Endothelial cell of umbilical vein (primary cell): ENCODE measurements around the gene TBC1D24. TPM values are rescaled to one million over a fixed set of nuclear protein-coding genes. Genes with fewer than 3 reads are reported as not detected.

Experiments used
- BruUV-seq: library from RNA; stranded (reverse); fragments of 400-500 nt; replicated peaks from 2 replicates; lab custom pipeline; 2021; lab: Mats Ljungman, UMichigan
- CTCF ChIA-PET: fragments of 300-600, 350-600 bp; sonication (Branson Sonifier 250); formaldehyde crosslinking; loops from one replicate; lab custom pipeline; 2021; ENCODE audit warnings: antibody characterized with exemption, inconsistent platforms; lab: Charles Lee
- POLR2A ChIA-PET: fragments of 300-600, 350-600 bp; sonication (Branson Sonifier 250); formaldehyde crosslinking; loops from one replicate; lab custom pipeline; 2021; ENCODE audit warnings: antibody characterized with exemption, inconsistent platforms; lab: Charles Lee
- DNase-seq: peaks from one replicate; pipeline ENCODE4 v3.0.0-alpha.2; 2011; ENCODE audit warnings: low read depth, low spot score
- FAIRE-seq: peaks from 2 replicates; lab custom pipeline; 2011; peaks lifted over from hg19 to GRCh38; lab: Jason Lieb, UNC
- H2AFZ ChIP-seq: 2 replicates; pipeline ENCODE4 v1.6.0; 2012; ENCODE audit warnings: low read depth, low read length, control low read depth, inconsistent platforms
- H3K27ac ChIP-seq: 2 replicates; pipeline ENCODE4 v1.5.1; 2011; ENCODE audit warnings: low read depth, mild to moderate bottlenecking, control low read depth, low read length, moderate library complexity; ENCODE audit not compliant: insufficient read depth
- H3K27me3 ChIP-seq, 2 experiments: 2 replicates each; pipeline versions ENCODE4 v1.6.0 to v1.6.1; 2011; ENCODE audit warnings: low read length in 2 of 2, mixed read lengths in 1 of 2; ENCODE audit not compliant: control insufficient read depth in 2 of 2, insufficient read depth in 2 of 2
- H3K36me3 ChIP-seq, 2 experiments: 2 replicates in 1 of 2; 3 replicates in 1 of 2; pipeline ENCODE4 v1.5.1; 2011; ENCODE audit warnings: low read length in 2 of 2, mild to moderate bottlenecking in 1 of 2, moderate library complexity in 1 of 2; ENCODE audit not compliant: control insufficient read depth in 2 of 2, insufficient read depth in 2 of 2; ENCODE audit errors: extremely low read depth in 1 of 2
- H3K4me1 ChIP-seq: 3 replicates; pipeline ENCODE4 v1.5.1; 2011; ENCODE audit warnings: mild to moderate bottlenecking, low read length; ENCODE audit not compliant: control insufficient read depth, insufficient read depth; ENCODE audit errors: extremely low read depth
- H3K4me2 ChIP-seq: 2 replicates; pipeline ENCODE4 v1.6.1; 2011; ENCODE audit warnings: low read length, control low read depth, mixed read lengths; ENCODE audit not compliant: insufficient read depth
- H3K4me3 ChIP-seq, 3 experiments: fragments of 200-600 bp in 1 of 3; sonication (generic), shearing (Covaris generic) in 1 of 3; replicated peaks in 1 of 3; 2 replicates each; pipeline ENCODE4 v1.5.1; 2011 to 2016; ENCODE audit warnings: control low read depth in 3 of 3, low read length in 3 of 3, mild to moderate bottlenecking in 2 of 3, inconsistent platforms in 1 of 3, low read depth in 1 of 3, moderate library complexity in 1 of 3; ENCODE audit not compliant: insufficient read depth in 1 of 3
- H3K79me2 ChIP-seq: 2 replicates; pipeline ENCODE4 v1.6.0; 2012; ENCODE audit warnings: low read length, inconsistent platforms; ENCODE audit not compliant: control insufficient read depth, insufficient read depth
- H3K9ac ChIP-seq: replicated peaks from 2 replicates; pipeline ENCODE3; 2011; ENCODE audit warnings: low read length, control low read depth; ENCODE audit not compliant: insufficient read depth; ENCODE audit errors: extremely low read depth
- H3K9me1 ChIP-seq: replicated peaks from 3 replicates; pipeline ENCODE4 v1.6.0; 2011; ENCODE audit warnings: mild to moderate bottlenecking, low read length; ENCODE audit not compliant: control insufficient read depth, insufficient read depth; ENCODE audit errors: extremely low read depth
- H3K9me3 ChIP-seq: replicated peaks from 2 replicates; pipeline ENCODE4 v1.5.1; 2012; ENCODE audit warnings: low read length, inconsistent platforms; ENCODE audit not compliant: control insufficient read depth, insufficient read depth
- H4K20me1 ChIP-seq: replicated peaks from 2 replicates; pipeline ENCODE3; 2011; ENCODE audit warnings: mild to moderate bottlenecking, low read length; ENCODE audit not compliant: control insufficient read depth, insufficient read depth; ENCODE audit errors: extremely low read depth
- EZH2 ChIP-seq: IDR thresholded peaks from 2 replicates; pipeline ENCODE4 v1.6.1; 2012; ENCODE audit warnings: borderline replicate concordance, low read depth, mild to moderate bottlenecking, moderate library complexity, low read length, inconsistent platforms; ENCODE audit not compliant: severe bottlenecking
- FOS ChIP-seq: IDR thresholded peaks from 2 replicates; pipeline ENCODE4 v1.6.1; 2011; ENCODE audit warnings: mild to moderate bottlenecking, low read length, moderate library complexity, borderline replicate concordance; ENCODE audit not compliant: insufficient read depth
- GATA2 ChIP-seq: IDR thresholded peaks from 2 replicates; pipeline ENCODE4 v1.7.0; 2011; ENCODE audit warnings: low read depth, mild to moderate bottlenecking, moderate library complexity, mixed read lengths, low read length; ENCODE audit not compliant: insufficient read length, insufficient read depth
- JUN ChIP-seq: IDR thresholded peaks from 2 replicates; pipeline ENCODE4 v1.6.1; 2011; ENCODE audit warnings: borderline replicate concordance, low read depth; ENCODE audit not compliant: insufficient read length, insufficient read depth
- MYC ChIP-seq: IDR thresholded peaks from one replicate; pipeline ENCODE4 v1.6.1; 2011; ENCODE audit warnings: mild to moderate bottlenecking, low read depth, low read length
- POLR2A ChIP-seq: IDR thresholded peaks from 2 replicates; pipeline ENCODE4 v1.6.1; 2012; ENCODE audit warnings: low read depth, mild to moderate bottlenecking, control low read depth, low read length
- POLR2AphosphoS5 ChIP-seq: IDR thresholded peaks from 2 replicates; pipeline ENCODE4 v1.6.1; 2012; ENCODE audit warnings: low read depth, mild to moderate bottlenecking, control low read depth, low read length, moderate library complexity; ENCODE audit not compliant: insufficient read depth
- dilution Hi-C: fragments of 300-500 bp; cut with MboI; formaldehyde crosslinking; loops from one replicate; pipeline ENCODE4 v1.15.0; 2019; ENCODE audit warnings: low sequenced_read_pairs; ENCODE audit not compliant: extremely low pct_ligation_motif_present
- intact Hi-C: fragments of 100-400 bp; cut with micrococcal nuclease; formaldehyde crosslinking; loops from one replicate; pipeline ENCODE4 v1.10.0; 2022
- polyA plus RNA-seq, 4 experiments: library from polyadenylated mRNA; depleted of rRNA in 3 of 4; stranded (reverse) in 3 of 4; unstranded in 1 of 4; fragments of >200 nt; gene quantifications; 2 replicates each; pipeline versions ENCODE4 v1.2.1 to v1.2.3, GENCODE V29; 2011 to 2012; ENCODE audit warnings: missing spikeins in 1 of 4
- total RNA-seq: library from RNA; stranded (reverse); gene quantifications from 2 replicates; pipeline ENCODE4 v1.2.3, GENCODE V29; 2021
- TF ChIP-seq, protein P1 (sequence below): IDR thresholded peaks from 2 replicates; pipeline ENCODE4 v1.6.1; 2011; ENCODE audit not compliant: insufficient read depth, insufficient read length
- TF ChIP-seq, protein P2 (sequence below), 2 donors: IDR thresholded peaks; 1 replicate in 1 of 2; 2 replicates in 1 of 2; pipeline ENCODE4 v1.5.1; 2011; ENCODE audit warnings: low read length in 2 of 2, mild to moderate bottlenecking in 2 of 2, moderate library complexity in 2 of 2, control low read depth in 1 of 2, inconsistent platforms in 1 of 2, low read depth in 1 of 2; ENCODE audit not compliant: insufficient read depth in 1 of 2; ENCODE audit errors: extremely low read depth in 1 of 2

The TBC1D24 gene
- total and polyA plus RNA-seq, 2 donors (not counting 3 experiments of a cell fraction or from before 2014, with no cell fraction given): 8.1 to 22.8 TPM

DNA sequence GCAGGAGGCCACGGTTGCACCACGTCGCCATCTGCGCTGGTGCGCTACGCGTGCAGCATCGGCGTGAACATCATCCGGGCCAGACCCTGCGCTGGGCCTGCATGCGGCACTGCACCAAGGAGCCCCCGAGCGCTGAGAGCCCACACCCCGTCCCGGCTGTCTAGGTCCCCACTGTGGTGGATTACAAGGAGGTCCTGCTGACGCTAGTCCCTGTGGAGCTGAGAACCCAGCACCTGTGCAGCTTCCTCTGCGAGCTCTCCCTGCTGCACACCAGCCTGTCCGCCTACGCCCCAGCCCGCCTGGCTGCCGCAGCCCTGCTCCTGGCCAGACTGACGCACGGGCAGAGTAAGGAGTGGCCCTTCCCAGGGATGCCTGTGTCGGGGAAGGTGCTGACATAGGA, 25.8 kb upstream of the TBC1D24 start:
- H3K9me3 ChIP-seq: no peaks in the 10 kb centered on the region
- no peak overlapping the region for H3K27ac ChIP-seq
- FAIRE-seq (no peak), DNase-seq (no peak)
- CTCF ChIA-PET: no interaction called here
- H3K9ac ChIP-seq: no peak overlapping the region
- H3K36me3 ChIP-seq: peaks cover 29 to 42% of the 10 kb centered on the region in 2 experiments
- POLR2A ChIA-PET: no interaction called here
- H3K9me1 ChIP-seq: no peaks in the 10 kb centered on the region
- intact Hi-C loops (no loop called here), dilution Hi-C loops (no loop called here)
- TF ChIP-seq JUN (no peak), POLR2AphosphoS5 (no peak), POLR2A (no peak), MYC (no peak), EZH2 (no peak)
- TF ChIP-seq, protein P1, sequence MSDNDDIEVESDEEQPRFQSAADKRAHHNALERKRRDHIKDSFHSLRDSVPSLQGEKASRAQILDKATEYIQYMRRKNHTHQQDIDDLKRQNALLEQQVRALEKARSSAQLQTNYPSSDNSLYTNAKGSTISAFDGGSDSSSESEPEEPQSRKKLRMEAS: no peak
- no peaks in the 10 kb centered on the region for H3K4me1 ChIP-seq
- H3K27me3 ChIP-seq: no peaks in the 10 kb centered on the region
- H2AFZ ChIP-seq: no peak overlapping the region
- H3K79me2 ChIP-seq: peaks cover 1% of the 10 kb centered on the region
- no TSS peak for BruUV-seq
- no peaks in the 10 kb centered on the region for H4K20me1 ChIP-seq
- no peak overlapping the region for H3K4me2 ChIP-seq
- H3K4me3 ChIP-seq: no peak overlapping the region

DNA sequence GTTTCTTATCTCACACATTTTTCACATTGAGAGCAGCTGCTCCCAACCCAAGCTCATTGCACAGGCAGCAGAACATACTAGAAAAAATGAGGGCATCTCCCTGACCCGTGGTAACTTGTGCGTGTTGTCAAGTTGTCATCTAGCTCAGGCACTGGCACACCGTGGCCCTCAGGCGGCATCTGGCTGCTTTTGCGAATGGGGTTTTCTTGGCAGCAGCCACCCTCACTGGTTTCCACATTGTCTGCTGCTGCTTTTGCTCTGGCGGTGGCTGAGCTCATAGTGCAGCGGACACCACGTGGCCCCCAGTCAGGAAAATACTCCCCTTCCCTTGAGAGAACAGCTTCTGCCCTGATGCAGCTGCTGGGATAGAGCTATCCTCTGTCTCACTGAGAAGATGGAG, 24.4 kb upstream of the TBC1D24 start:
- CTCF ChIA-PET: interaction anchor here (1.7 kb wide), 1 partner anchor 51 kb away, joined by 6 read pairs; no protein-coding TSS in a partner anchor
- FAIRE-seq: no peak

More for the DNA sequence above, 24.4 kb upstream of the TBC1D24 start:
- Histone ChIP-seq H3K79me2 (peaks cover 1% of the 10 kb centered on the region), H3K9me1 (no peaks in the 10 kb centered on the region), H3K27me3 (no peaks in the 10 kb centered on the region), H3K27ac (no peak overlapping the region), H3K9me3 (no peaks in the 10 kb centered on the region), H4K20me1 (no peaks in the 10 kb centered on the region), H3K36me3 (peaks cover 21 to 40% of the 10 kb centered on the region in 2 experiments), H3K4me1 (no peaks in the 10 kb centered on the region), H3K4me3 (no peak overlapping the region), H2AFZ (no peak overlapping the region), H3K4me2 (no peak overlapping the region), H3K9ac (no peak overlapping the region)
- intact Hi-C loops (no loop called here), dilution Hi-C loops (no loop called here)
- no peak for DNase-seq
- BruUV-seq: no TSS peak
- POLR2A ChIA-PET: no interaction called here
- TF ChIP-seq GATA2 (no peak), FOS (no peak), JUN (no peak), MYC (no peak), EZH2 (no peak), POLR2A (no peak), POLR2AphosphoS5 (no peak)
- TF ChIP-seq, protein P1: no peak
- TF ChIP-seq, protein P2, sequence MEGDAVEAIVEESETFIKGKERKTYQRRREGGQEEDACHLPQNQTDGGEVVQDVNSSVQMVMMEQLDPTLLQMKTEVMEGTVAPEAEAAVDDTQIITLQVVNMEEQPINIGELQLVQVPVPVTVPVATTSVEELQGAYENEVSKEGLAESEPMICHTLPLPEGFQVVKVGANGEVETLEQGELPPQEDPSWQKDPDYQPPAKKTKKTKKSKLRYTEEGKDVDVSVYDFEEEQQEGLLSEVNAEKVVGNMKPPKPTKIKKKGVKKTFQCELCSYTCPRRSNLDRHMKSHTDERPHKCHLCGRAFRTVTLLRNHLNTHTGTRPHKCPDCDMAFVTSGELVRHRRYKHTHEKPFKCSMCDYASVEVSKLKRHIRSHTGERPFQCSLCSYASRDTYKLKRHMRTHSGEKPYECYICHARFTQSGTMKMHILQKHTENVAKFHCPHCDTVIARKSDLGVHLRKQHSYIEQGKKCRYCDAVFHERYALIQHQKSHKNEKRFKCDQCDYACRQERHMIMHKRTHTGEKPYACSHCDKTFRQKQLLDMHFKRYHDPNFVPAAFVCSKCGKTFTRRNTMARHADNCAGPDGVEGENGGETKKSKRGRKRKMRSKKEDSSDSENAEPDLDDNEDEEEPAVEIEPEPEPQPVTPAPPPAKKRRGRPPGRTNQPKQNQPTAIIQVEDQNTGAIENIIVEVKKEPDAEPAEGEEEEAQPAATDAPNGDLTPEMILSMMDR (IDR thresholded peaks at IDR 0.05; ENCODE audit: extremely low read depth in 1 of 2, insufficient read depth in 1 of 2, low read depth in 1 of 2, low read length in 2 of 2): no peak
